HT1080 (cell line): Measurements from ENCODE around the gene GOLPH3. TPM values are rescaled to one million over a fixed set of nuclear protein-coding genes. Genes with fewer than 3 reads are reported as not detected.
"Not testable (repeated sequence)": the region's sequence is repeated elsewhere in the genome, so short reads cannot be mapped to it uniquely, and the experiment has no call there.

ENCODE experiments used
- DNase-seq: peaks from one replicate; pipeline ENCODE4 v3.0.0-alpha.2; 2015; ENCODE audit warnings: low read depth
- polyA plus RNA-seq, 2 experiments: library from polyadenylated mRNA; depleted of rRNA; stranded (reverse); fragments of >200 nt; gene quantifications; 2 replicates each; pipeline ENCODE4 v1.2.3, GENCODE V29; 2015
- total RNA-seq: library from RNA; depleted of rRNA; stranded (reverse); fragments of >200 nt; shearing (Covaris generic); gene quantifications from 2 replicates; pipeline ENCODE4 v1.2.3, GENCODE V29; 2014; rRNA removed

Gene GOLPH3
- total RNA-seq, result 44.5 and 51.7 TPM in 2 replicates
- polyA plus RNA-seq (2015; cell fraction: cytosol; rRNA removed), result 58.5 and 62.3 TPM in 2 replicates
- 30.1 and 30.3 TPM in 2 replicates for polyA plus RNA-seq (2015; cell fraction: nucleus; rRNA removed)

- peak; percentile 89 for DNase-seq
These were observed at the start of gene GOLPH3 for GRCh38 chr5:32174011-32174870. GOLPH3 (minus strand) TSS chr5:32174319; CDS start chr5:32174034, 285 bp downstream.

- DNase-seq, result no peak
These were observed 48.8 kb upstream of the GOLPH3 start for GRCh38 chr5:32222723-32223470.

- DNase-seq, result no peak
These were observed 43.8 kb upstream of the GOLPH3 start for GRCh38 chr5:32217886-32218396.

- not testable (repeated sequence) for DNase-seq
These were observed 40.2 kb upstream of the GOLPH3 start for GRCh38 chr5:32214344-32214743.

- no peak for DNase-seq
These were observed 36.0 kb upstream of the GOLPH3 start for GRCh38 chr5:32210151-32210550.

GRCh38 chr5:32208837-32209236 lies 34.7 kb upstream of the GOLPH3 start:
- not testable (repeated sequence) for DNase-seq

GRCh38 chr5:32207355-32207634 lies 33.2 kb upstream of the GOLPH3 start:
- no peak for DNase-seq

GRCh38 chr5:32206509-32207354 lies 32.6 kb upstream of the GOLPH3 start:
- DNase-seq, result no peak

- DNase-seq, result no peak
These were observed 31.9 kb upstream of the GOLPH3 start for GRCh38 chr5:32206053-32206452.

GRCh38 chr5:32202394-32202793 lies 28.3 kb upstream of the GOLPH3 start:
- no peak for DNase-seq

GRCh38 chr5:32201122-32201753 lies 27.1 kb upstream of the GOLPH3 start:
- no peak for DNase-seq

- DNase-seq, result no peak
These were observed 22.9 kb upstream of the GOLPH3 start for GRCh38 chr5:32197032-32197431.

GRCh38 chr5:32195265-32195664 lies 21.1 kb upstream of the GOLPH3 start:
- no peak for DNase-seq

- DNase-seq, result peak; percentile 73
These were observed 19.5 kb upstream of the GOLPH3 start for GRCh38 chr5:32193591-32193990.

- no peak for DNase-seq
These were observed 16.0 kb upstream of the GOLPH3 start for GRCh38 chr5:32190095-32190494.

- no peak for DNase-seq
These were observed 13.6 kb upstream of the GOLPH3 start for GRCh38 chr5:32187675-32188074.

- no peak for DNase-seq
These were observed 8.4 kb upstream of the GOLPH3 start for GRCh38 chr5:32182463-32183063.

- DNase-seq, result peak; percentile 58
These were observed 680 bp downstream of the GOLPH3 start for GRCh38 chr5:32173267-32174010.

- peak; percentile 10 for DNase-seq
These were observed 1.2 kb downstream of the GOLPH3 start for GRCh38 chr5:32172923-32173266.
